ENCODE data around the gene IL16.

DNA sequence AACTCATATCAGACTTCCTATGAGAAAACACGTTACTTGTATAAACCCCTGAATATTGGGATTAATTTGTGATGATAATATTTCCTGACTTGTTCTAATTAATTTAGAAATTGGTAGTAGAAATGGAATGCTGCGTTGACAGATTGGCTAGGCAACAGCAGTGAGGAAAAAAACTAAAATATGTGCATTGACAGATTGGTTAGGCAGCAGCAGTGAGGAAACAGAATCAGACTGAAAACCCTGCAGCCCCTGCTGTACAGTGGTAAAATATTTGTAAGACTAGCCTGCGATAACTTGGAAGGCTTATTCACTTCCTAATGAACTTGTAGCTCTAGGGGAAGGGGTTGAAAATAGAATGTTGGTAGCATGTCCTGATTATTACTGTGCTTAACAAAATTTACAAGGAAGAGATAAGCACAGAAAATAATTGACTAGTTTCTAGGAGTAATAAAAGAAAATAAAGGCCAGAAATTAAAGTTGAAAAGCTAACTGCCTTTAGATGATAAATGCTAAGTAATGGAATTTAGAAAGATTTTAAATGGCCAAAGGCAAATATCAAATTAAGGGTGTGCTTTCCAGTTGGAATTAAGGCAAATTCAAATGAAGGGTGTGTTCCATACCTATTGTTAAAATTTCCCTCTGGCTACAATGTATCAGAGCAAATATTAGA, 29.9 kb upstream of the IL16 start:
- TF ChIP-seq, protein P1, sequence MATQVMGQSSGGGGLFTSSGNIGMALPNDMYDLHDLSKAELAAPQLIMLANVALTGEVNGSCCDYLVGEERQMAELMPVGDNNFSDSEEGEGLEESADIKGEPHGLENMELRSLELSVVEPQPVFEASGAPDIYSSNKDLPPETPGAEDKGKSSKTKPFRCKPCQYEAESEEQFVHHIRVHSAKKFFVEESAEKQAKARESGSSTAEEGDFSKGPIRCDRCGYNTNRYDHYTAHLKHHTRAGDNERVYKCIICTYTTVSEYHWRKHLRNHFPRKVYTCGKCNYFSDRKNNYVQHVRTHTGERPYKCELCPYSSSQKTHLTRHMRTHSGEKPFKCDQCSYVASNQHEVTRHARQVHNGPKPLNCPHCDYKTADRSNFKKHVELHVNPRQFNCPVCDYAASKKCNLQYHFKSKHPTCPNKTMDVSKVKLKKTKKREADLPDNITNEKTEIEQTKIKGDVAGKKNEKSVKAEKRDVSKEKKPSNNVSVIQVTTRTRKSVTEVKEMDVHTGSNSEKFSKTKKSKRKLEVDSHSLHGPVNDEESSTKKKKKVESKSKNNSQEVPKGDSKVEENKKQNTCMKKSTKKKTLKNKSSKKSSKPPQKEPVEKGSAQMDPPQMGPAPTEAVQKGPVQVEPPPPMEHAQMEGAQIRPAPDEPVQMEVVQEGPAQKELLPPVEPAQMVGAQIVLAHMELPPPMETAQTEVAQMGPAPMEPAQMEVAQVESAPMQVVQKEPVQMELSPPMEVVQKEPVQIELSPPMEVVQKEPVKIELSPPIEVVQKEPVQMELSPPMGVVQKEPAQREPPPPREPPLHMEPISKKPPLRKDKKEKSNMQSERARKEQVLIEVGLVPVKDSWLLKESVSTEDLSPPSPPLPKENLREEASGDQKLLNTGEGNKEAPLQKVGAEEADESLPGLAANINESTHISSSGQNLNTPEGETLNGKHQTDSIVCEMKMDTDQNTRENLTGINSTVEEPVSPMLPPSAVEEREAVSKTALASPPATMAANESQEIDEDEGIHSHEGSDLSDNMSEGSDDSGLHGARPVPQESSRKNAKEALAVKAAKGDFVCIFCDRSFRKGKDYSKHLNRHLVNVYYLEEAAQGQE (IDR thresholded peaks at IDR 0.05; ENCODE audit: insufficient read depth in 1 of 2, low read depth in 2 of 2, low read length in 2 of 2), result no peak
- no peak for TF ChIP-seq FOXP2 (optimal IDR thresholded peaks at IDR 0.05; ENCODE audit: borderline replicate concordance, extremely low read depth, extremely low read length, insufficient read depth)
